ENCODE data around the gene UNC13D. TPM values are rescaled to one million over a fixed set of nuclear protein-coding genes. Genes with fewer than 3 reads are reported as not detected.

The UNC13D gene
- total and polyA plus RNA-seq, 2 of the 4 experiments (the other 2 are of a cell fraction): under 0.01 to 0.31 TPM

DNA sequence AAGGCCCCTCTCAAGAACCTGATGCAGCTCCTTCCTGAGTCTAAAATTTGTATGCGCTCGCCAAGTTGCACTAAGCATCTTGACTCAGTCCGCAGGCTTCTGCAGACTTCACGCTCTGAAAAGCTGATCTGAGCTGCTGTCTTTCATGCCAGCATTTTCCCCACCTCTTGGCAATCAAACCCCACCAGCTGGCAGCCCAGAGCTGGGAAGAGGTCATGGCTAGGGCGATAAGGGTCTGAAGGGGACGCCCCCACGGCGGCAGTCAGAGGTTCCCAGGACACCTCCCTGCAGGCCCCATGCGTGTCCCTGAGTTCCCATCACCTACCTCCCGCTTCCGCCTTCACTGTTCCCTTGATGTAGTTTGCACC is 5.1 kb upstream of the UNC13D start:
- H2AFZ ChIP-seq (replicated peaks; ENCODE audit: low read length, poor library complexity): no peak overlapping the region
- peaks cover 10% of the 10 kb centered on the region for H4K20me1 ChIP-seq (ENCODE audit: insufficient read depth, low read length)
- peaks cover 13% of the 10 kb centered on the region for H3K4me1 ChIP-seq (ENCODE audit: control insufficient read depth, insufficient read depth, low read length)
- intact Hi-C loops (cut with micrococcal nuclease) (no loop called here), in situ Hi-C loops (cut with MboI; ENCODE audit: low sequenced_read_pairs) (no loop called here), dilution Hi-C loops (cut with HindIII; ENCODE audit: low sequenced_read_pairs, unreplicated experiment) (no loop called here)
- no peak for TF ChIP-seq RAD21 (IDR thresholded peaks at IDR 0.05; ENCODE audit: low read length)
- TF ChIP-seq, protein P1, sequence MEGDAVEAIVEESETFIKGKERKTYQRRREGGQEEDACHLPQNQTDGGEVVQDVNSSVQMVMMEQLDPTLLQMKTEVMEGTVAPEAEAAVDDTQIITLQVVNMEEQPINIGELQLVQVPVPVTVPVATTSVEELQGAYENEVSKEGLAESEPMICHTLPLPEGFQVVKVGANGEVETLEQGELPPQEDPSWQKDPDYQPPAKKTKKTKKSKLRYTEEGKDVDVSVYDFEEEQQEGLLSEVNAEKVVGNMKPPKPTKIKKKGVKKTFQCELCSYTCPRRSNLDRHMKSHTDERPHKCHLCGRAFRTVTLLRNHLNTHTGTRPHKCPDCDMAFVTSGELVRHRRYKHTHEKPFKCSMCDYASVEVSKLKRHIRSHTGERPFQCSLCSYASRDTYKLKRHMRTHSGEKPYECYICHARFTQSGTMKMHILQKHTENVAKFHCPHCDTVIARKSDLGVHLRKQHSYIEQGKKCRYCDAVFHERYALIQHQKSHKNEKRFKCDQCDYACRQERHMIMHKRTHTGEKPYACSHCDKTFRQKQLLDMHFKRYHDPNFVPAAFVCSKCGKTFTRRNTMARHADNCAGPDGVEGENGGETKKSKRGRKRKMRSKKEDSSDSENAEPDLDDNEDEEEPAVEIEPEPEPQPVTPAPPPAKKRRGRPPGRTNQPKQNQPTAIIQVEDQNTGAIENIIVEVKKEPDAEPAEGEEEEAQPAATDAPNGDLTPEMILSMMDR (conservative IDR thresholded peaks at IDR 0.05; ENCODE audit: low read depth, low read length): no peak
- TF ChIP-seq CEBPB (IDR thresholded peaks at IDR 0.05; ENCODE audit: low read depth, low read length): no peak
- no peak for TF ChIP-seq SMC3 (IDR thresholded peaks at IDR 0.05; ENCODE audit: low read depth, low read length)
- TF ChIP-seq POLR2A (IDR thresholded peaks at IDR 0.05; ENCODE audit: low read depth, low read length): no peak
- no peak for TF ChIP-seq BHLHE40 (IDR thresholded peaks at IDR 0.05; ENCODE audit: low read depth, low read length)
- no peak overlapping the region for H4K8ac ChIP-seq (ENCODE audit: low read depth in 2 of 2, low read length in 2 of 2)
- ChIA-PET POLR2A (ENCODE audit: unreplicated experiment) (no interaction called here), CTCF (interaction anchor here (0.6 kb wide), 1 partner anchor 93 kb away, joined by 4 read pairs; no protein-coding TSS in a partner anchor)
- no peak overlapping the region for H3K23ac ChIP-seq (ENCODE audit: low read depth, low read length)
- H3K14ac ChIP-seq (replicated peaks; ENCODE audit: low read depth, low read length): no peak overlapping the region
- H3K18ac ChIP-seq (ENCODE audit: low read depth, low read length): no peak overlapping the region
- H2BK120ac ChIP-seq (ENCODE audit: low read depth, low read length): no peak overlapping the region
- DNase-seq (no peak), ATAC-seq (ENCODE audit: low read depth) (no peak)
- H3K27ac ChIP-seq (ENCODE audit: insufficient read depth, low read length): no peak overlapping the region
- no peak overlapping the region for H3K56ac ChIP-seq (ENCODE audit: extremely low read depth, insufficient read depth, low read length)
- H2BK15ac ChIP-seq (ENCODE audit: low read depth, low read length): no peak overlapping the region
- no peak overlapping the region for H3K9ac ChIP-seq (ENCODE audit: low read depth, low read length)
- H2AK9ac ChIP-seq (replicated peaks; ENCODE audit: low read depth, low read length, poor library complexity): no peak overlapping the region
- no CpG with 5 or more reads among the region's 11 CpGs for WGBS, 2 experiments (ENCODE audit: extremely low coverage in 2 of 2, insufficient read length in 1 of 2)
- H3K4me2 ChIP-seq (ENCODE audit: low read depth, low read length): no peak overlapping the region
- H3K36me3 ChIP-seq (ENCODE audit: control insufficient read depth, insufficient read depth, low read length): peaks cover 52% of the 10 kb centered on the region
- no peak overlapping the region for H4K91ac ChIP-seq (ENCODE audit: insufficient read depth, low read depth, low read length)
- no peak overlapping the region for H2BK20ac ChIP-seq (ENCODE audit: low read depth, low read length)
- H3K4ac ChIP-seq (ENCODE audit: low read depth, low read length): no peak overlapping the region
- no peak overlapping the region for H4K5ac ChIP-seq (ENCODE audit: low read depth, low read length)
- BruUV-seq (replicated peaks): no TSS peak
- no peaks in the 10 kb centered on the region for H3K9me3 ChIP-seq (ENCODE audit: control insufficient read depth, insufficient read depth, low read length)
- peaks cover 6 to 22% of the 10 kb centered on the region in 2 experiments; a peak in 3 of 4 replicates for H3K79me1 ChIP-seq (ENCODE audit: low read depth in 1 of 2, low read length in 2 of 2)
- H2BK5ac ChIP-seq (ENCODE audit: low read depth, low read length, poor library complexity, severe bottlenecking): no peak overlapping the region
- H3K9me1 ChIP-seq (ENCODE audit: insufficient read depth, low read length): peaks cover 7% of the 10 kb centered on the region
- H2AK5ac ChIP-seq (ENCODE audit: low read depth, low read length): no peak overlapping the region
- no peaks in the 10 kb centered on the region for H3K27me3 ChIP-seq (ENCODE audit: control insufficient read depth, insufficient read depth, low read length)
- H3K4me3 ChIP-seq (ENCODE audit: insufficient read depth, low read depth, low read length): no peak overlapping the region

Measured in IMR-90 (cell line).